ENCODE measurements around the gene SMG9. TPM values are rescaled to one million over a fixed set of nuclear protein-coding genes. Genes with fewer than 3 reads are reported as not detected.
A peak's percentile ranks its signal among the peaks of the same experiment; 100 is the strongest.

SMG9 gene
- total and polyA plus RNA-seq, 2 donors from 2014 or later: 25.1 to 34.6 TPM

DNA sequence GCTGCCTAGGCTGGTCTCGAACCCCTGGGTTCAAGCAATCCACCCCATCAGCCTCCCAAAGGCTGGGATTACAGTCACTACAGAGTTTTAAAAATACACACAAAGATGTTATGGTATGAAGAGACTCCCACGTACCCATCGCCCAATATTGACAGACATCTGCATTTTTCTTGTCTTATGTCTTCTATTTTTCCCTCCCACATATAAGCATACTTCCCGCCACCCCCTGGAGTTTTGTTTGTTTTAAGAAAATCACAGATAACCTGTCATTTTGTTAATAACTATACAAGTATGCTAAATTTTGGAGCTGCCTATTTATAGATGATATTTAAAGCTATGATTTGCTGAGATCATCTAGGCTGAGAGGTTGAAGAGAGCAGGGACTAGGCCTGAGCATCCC is 6.2 kb upstream of the SMG9 start:
- intact Hi-C loops (cut with DNase I): no loop called here
- Histone ChIP-seq H3K9me3 (ENCODE audit: control insufficient read depth in 2 of 3, insufficient read depth in 1 of 3, low read length in 3 of 3) (no peaks in the 10 kb centered on the region), H3K9ac (ENCODE audit: low read length in 3 of 3) (no peak overlapping the region), H3K27ac (ENCODE audit: low read depth in 2 of 2, low read length in 2 of 2) (no peak overlapping the region), H3K4me1 (ENCODE audit: control insufficient read depth in 2 of 3, insufficient read depth in 2 of 3, low read depth in 1 of 3, low read length in 3 of 3) (no peaks in the 10 kb centered on the region), H3K4me3 (ENCODE audit: low read length in 3 of 3) (no peak overlapping the region), H3K27me3 (ENCODE audit: control insufficient read depth, insufficient read depth, low read length) (no peaks in the 10 kb centered on the region), H3K36me3 (ENCODE audit: control insufficient read depth in 2 of 3, insufficient read depth in 3 of 3, low read length in 3 of 3) (no peaks in the 10 kb centered on the region)
- TF ChIP-seq, protein P1, sequence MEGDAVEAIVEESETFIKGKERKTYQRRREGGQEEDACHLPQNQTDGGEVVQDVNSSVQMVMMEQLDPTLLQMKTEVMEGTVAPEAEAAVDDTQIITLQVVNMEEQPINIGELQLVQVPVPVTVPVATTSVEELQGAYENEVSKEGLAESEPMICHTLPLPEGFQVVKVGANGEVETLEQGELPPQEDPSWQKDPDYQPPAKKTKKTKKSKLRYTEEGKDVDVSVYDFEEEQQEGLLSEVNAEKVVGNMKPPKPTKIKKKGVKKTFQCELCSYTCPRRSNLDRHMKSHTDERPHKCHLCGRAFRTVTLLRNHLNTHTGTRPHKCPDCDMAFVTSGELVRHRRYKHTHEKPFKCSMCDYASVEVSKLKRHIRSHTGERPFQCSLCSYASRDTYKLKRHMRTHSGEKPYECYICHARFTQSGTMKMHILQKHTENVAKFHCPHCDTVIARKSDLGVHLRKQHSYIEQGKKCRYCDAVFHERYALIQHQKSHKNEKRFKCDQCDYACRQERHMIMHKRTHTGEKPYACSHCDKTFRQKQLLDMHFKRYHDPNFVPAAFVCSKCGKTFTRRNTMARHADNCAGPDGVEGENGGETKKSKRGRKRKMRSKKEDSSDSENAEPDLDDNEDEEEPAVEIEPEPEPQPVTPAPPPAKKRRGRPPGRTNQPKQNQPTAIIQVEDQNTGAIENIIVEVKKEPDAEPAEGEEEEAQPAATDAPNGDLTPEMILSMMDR (IDR thresholded peaks at IDR 0.05; ENCODE audit: borderline replicate concordance, extremely low read depth, insufficient read depth): no peak
- FAIRE-seq (no peak), DNase-seq (no peak)

DNA sequence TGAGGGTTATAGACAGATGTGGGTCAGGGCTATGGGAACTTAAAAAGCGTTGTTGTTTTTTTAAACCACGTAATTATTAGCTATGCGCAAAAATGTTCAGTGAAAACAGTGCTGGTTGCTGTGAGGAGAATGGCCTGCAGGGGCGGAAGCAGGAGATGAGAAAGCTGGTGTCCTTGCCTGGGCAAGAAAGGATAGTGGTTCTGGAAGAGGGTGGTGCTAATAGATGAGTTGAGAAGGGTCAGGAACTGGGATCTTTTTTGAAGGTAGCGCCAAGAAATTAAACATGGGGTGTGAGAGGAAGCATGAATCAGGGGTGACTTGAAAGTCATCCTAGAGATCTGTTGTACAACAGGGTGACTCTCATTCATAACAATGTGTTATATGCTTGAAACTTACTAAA is 4.8 kb upstream of the SMG9 start:
- TF ChIP-seq, protein P1 (IDR thresholded peaks at IDR 0.05; ENCODE audit: borderline replicate concordance, extremely low read depth, insufficient read depth): no peak
- no peak for FAIRE-seq
- peaks cover 0 to 3% (median 0%) of the 10 kb centered on the region in 3 donors for H3K4me1 ChIP-seq (ENCODE audit: control insufficient read depth in 2 of 3, insufficient read depth in 2 of 3, low read depth in 1 of 3, low read length in 3 of 3)

DNA sequence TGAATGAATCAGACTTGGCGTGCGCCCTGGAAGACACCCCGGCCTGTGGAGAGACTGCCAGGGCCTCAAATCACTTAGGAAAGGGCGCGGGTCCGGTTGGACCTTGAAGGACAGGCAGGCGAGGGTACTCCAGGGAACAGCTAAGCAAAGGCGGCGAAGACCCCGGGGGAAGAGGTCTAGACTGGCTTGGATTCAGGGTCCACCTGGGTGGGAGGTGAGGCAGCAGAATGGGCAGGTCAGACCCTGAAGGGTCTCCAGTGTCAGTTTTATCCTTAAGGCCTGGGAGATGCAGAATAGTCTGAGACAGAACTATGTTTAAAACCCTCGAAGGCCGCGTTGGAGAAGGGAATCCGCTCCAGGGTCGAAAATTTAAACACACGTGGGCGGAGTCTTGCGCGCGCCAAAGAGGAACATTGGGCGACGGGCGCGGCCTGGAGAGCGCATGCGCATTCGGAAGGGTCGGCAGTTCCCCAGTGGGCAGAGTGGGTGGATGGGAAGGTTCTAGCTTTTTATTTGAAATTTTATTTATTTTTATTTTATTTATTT is 567 bp upstream of the SMG9 start:
- TF ChIP-seq, protein P1 (IDR thresholded peaks at IDR 0.05; ENCODE audit: borderline replicate concordance, extremely low read depth, insufficient read depth): no peak
- H3K27me3 ChIP-seq (ENCODE audit: control insufficient read depth, insufficient read depth, low read length): no peaks in the 10 kb centered on the region
- H3K4me3 ChIP-seq (ENCODE audit: low read length in 3 of 3): peak overlapping the region; percentile 76 to 92 (median 88)
- DNase-seq (peak; percentile 80 to 93 (median 90)), FAIRE-seq (no peak)
- peak overlapping the region; percentile 98 to 100 for H3K27ac ChIP-seq (ENCODE audit: low read depth in 2 of 2, low read length in 2 of 2)
- H3K9me3 ChIP-seq (ENCODE audit: control insufficient read depth in 2 of 3, insufficient read depth in 1 of 3, low read length in 3 of 3): no peaks in the 10 kb centered on the region
- H3K36me3 ChIP-seq (ENCODE audit: control insufficient read depth in 2 of 3, insufficient read depth in 3 of 3, low read length in 3 of 3): peaks cover 0 to 2% (median 0%) of the 10 kb centered on the region in 3 donors
- H3K4me1 ChIP-seq (ENCODE audit: control insufficient read depth in 2 of 3, insufficient read depth in 2 of 3, low read depth in 1 of 3, low read length in 3 of 3): peaks cover 0 to 14% (median 4%) of the 10 kb centered on the region in 3 donors
- intact Hi-C loops (cut with DNase I): no loop called here
- H3K9ac ChIP-seq (ENCODE audit: low read length in 3 of 3): peak overlapping the region in 2 of 3 donors; percentile 60 to 90

More for the DNA sequence above, 4.8 kb upstream of the SMG9 start:
- intact Hi-C loops (cut with DNase I): no loop called here
- Histone ChIP-seq H3K9ac (ENCODE audit: low read length in 3 of 3) (no peak overlapping the region), H3K9me3 (ENCODE audit: control insufficient read depth in 2 of 3, insufficient read depth in 1 of 3, low read length in 3 of 3) (no peaks in the 10 kb centered on the region), H3K36me3 (ENCODE audit: control insufficient read depth in 2 of 3, insufficient read depth in 3 of 3, low read length in 3 of 3) (no peaks in the 10 kb centered on the region), H3K4me3 (ENCODE audit: low read length in 3 of 3) (no peak overlapping the region), H3K27ac (ENCODE audit: low read depth in 2 of 2, low read length in 2 of 2) (no peak overlapping the region), H3K27me3 (ENCODE audit: control insufficient read depth, insufficient read depth, low read length) (no peaks in the 10 kb centered on the region)
- no peak for DNase-seq

DNA sequence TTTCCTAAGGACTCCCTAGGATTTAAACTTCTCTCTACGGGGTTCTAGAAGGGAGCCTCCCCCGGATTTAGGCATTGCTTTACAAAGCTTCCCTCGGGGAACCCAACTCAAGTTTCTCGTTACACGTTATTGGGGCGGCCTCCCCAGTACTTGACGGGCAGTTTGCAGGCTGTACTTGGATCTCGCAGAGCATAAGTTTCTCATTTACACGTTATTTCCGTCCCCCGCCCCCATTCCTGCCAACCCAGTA is 584 bp downstream of the SMG9 start:
- no peaks in the 10 kb centered on the region for H3K27me3 ChIP-seq (ENCODE audit: control insufficient read depth, insufficient read depth, low read length)
- H3K4me3 ChIP-seq (ENCODE audit: low read length in 3 of 3): peak overlapping the region; percentile 76 to 92 (median 82)
- peak overlapping the region; percentile 61 to 93 (median 90) for H3K9ac ChIP-seq (ENCODE audit: low read length in 3 of 3)
- intact Hi-C loops (cut with DNase I): no loop called here
- H3K36me3 ChIP-seq (ENCODE audit: control insufficient read depth in 2 of 3, insufficient read depth in 3 of 3, low read length in 3 of 3): peaks cover 0 to 13% (median 2%) of the 10 kb centered on the region in 3 donors
- no peak for FAIRE-seq
- peaks cover 0 to 14% (median 4%) of the 10 kb centered on the region in 3 donors for H3K4me1 ChIP-seq (ENCODE audit: control insufficient read depth in 2 of 3, insufficient read depth in 2 of 3, low read depth in 1 of 3, low read length in 3 of 3)
- no peaks in the 10 kb centered on the region for H3K9me3 ChIP-seq (ENCODE audit: control insufficient read depth in 2 of 3, insufficient read depth in 1 of 3, low read length in 3 of 3)
- H3K27ac ChIP-seq (ENCODE audit: low read depth in 2 of 2, low read length in 2 of 2): peak overlapping the region; percentile 98 to 100
- TF ChIP-seq, protein P1 (IDR thresholded peaks at IDR 0.05; ENCODE audit: borderline replicate concordance, extremely low read depth, insufficient read depth): no peak
- no peak for DNase-seq
